Measurements from ENCODE around the gene TMEM232.

DNA sequence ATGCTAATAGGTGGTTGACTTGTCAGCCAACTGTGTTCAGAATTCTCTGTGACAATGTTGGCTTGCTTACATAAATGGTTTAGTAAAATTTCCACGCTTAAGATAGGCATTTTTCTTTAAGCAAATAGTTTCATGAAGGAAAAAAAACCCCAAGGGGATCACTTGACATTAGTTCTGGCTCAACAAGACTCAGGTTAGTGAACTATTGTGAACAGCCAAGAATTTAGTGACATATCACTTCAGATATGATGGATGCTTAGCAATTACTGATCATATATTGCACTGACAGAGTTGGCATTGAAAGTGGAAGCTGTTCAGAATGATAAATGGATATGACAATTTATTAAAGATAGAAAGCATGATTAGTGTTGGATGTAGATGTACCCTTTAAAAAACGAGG, 218.5 kb downstream of the TMEM232 start:
- TF ChIP-seq, protein P1, sequence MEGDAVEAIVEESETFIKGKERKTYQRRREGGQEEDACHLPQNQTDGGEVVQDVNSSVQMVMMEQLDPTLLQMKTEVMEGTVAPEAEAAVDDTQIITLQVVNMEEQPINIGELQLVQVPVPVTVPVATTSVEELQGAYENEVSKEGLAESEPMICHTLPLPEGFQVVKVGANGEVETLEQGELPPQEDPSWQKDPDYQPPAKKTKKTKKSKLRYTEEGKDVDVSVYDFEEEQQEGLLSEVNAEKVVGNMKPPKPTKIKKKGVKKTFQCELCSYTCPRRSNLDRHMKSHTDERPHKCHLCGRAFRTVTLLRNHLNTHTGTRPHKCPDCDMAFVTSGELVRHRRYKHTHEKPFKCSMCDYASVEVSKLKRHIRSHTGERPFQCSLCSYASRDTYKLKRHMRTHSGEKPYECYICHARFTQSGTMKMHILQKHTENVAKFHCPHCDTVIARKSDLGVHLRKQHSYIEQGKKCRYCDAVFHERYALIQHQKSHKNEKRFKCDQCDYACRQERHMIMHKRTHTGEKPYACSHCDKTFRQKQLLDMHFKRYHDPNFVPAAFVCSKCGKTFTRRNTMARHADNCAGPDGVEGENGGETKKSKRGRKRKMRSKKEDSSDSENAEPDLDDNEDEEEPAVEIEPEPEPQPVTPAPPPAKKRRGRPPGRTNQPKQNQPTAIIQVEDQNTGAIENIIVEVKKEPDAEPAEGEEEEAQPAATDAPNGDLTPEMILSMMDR (conservative IDR thresholded peaks at IDR 0.05; ENCODE audit: low read depth, low read length): no peak
- TF ChIP-seq RCOR1 (IDR thresholded peaks at IDR 0.05; ENCODE audit: insufficient replicate concordance, low read length) (no peak), POLR2A (IDR thresholded peaks at IDR 0.05; ENCODE audit: low read depth, low read length) (no peak), BHLHE40 (IDR thresholded peaks at IDR 0.05; ENCODE audit: low read depth, low read length) (no peak), RAD21 (IDR thresholded peaks at IDR 0.05; ENCODE audit: low read length) (no peak), FOS (IDR thresholded peaks at IDR 0.05; ENCODE audit: low read depth, low read length) (no peak), MAFK (IDR thresholded peaks at IDR 0.05; ENCODE audit: low read depth, low read length) (no peak), CEBPB (IDR thresholded peaks at IDR 0.05; ENCODE audit: low read depth, low read length) (no peak), MXI1 (IDR thresholded peaks at IDR 0.05; ENCODE audit: borderline replicate concordance, low read depth, low read length) (no peak), CHD1 (IDR thresholded peaks at IDR 0.05; ENCODE audit: low read depth, low read length) (no peak)
- TF ChIP-seq, protein P2, sequence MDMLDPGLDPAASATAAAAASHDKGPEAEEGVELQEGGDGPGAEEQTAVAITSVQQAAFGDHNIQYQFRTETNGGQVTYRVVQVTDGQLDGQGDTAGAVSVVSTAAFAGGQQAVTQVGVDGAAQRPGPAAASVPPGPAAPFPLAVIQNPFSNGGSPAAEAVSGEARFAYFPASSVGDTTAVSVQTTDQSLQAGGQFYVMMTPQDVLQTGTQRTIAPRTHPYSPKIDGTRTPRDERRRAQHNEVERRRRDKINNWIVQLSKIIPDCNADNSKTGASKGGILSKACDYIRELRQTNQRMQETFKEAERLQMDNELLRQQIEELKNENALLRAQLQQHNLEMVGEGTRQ (IDR thresholded peaks at IDR 0.05; ENCODE audit: low read depth, low read length): no peak
- TF ChIP-seq, protein P3, sequence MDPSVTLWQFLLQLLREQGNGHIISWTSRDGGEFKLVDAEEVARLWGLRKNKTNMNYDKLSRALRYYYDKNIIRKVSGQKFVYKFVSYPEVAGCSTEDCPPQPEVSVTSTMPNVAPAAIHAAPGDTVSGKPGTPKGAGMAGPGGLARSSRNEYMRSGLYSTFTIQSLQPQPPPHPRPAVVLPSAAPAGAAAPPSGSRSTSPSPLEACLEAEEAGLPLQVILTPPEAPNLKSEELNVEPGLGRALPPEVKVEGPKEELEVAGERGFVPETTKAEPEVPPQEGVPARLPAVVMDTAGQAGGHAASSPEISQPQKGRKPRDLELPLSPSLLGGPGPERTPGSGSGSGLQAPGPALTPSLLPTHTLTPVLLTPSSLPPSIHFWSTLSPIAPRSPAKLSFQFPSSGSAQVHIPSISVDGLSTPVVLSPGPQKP (IDR thresholded peaks at IDR 0.05; ENCODE audit: borderline replicate concordance, low read depth, low read length): no peak
